ENCODE results near the gene SPOP.
A peak's percentile ranks its signal among the peaks of the same experiment; 100 is the strongest.
"Not testable (repeated sequence)": the region's sequence is repeated elsewhere in the genome, so short reads cannot be mapped to it uniquely, and the experiment has no call there.

Gene SPOP

DNA sequence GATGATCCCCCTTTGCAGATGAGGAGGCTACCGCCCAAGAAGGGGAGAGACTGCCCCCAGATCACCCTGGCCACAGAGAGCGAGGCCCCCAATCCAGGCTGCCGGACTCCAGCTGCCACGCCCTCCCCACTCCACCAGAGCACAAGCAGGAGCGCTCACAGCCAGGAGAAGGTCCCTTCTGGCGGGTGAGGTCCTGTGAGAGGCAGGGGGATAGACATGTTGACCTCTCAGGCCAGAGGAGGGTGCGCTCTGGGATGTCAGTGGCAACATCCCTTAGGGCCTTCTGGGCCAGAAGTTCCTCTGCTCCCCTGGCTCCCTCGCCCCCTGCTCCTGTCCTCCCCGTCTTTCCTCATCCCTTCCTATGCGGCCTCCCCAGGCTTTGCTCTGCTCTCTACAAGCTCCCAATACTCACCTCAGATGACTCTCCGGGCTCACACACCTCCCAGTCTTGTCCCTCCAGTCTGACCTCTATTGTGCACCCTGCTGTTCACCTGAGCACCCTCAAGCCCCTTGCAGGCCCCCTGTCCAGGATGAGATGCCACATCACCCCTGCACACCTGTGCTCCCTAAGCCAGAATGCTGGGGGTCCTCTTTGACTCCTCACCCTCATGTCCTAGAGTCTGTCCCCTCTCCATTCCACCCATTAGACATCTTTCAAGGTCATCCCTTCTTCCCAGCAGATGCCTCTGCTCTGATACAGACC, 107.2 kb downstream of the SPOP start:
- DNase-seq, result no peak

- not testable (repeated sequence) for DNase-seq
Observed at GRCh38 chr17:49568695-49569047, 109.2 kb downstream of the SPOP start.

GRCh38 chr17:49567871-49568694, 109.8 kb downstream of the SPOP start:
- peak; percentile 77 to 80 for DNase-seq

DNA sequence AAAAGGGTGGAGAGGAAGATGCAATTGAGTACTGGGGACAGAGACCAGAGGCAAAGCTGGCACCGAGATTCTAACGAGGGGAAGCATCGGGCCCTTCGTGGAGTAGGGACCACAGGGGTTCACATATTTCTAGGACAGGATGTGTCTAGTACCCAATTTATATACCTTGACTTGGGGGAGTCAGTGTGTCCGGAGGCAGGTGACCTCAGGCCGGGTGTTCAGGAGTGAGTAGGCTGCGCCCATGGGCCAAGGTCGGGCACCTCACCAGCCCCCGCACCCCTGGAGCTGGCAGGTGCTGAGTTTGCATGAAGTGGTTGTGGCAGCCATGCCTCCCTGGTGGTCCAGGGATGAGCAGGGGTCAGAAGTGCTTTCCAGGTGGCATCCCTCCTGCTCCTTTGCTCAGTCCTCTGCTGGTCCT, 110.8 kb downstream of the SPOP start:
- no peak for DNase-seq

DNA sequence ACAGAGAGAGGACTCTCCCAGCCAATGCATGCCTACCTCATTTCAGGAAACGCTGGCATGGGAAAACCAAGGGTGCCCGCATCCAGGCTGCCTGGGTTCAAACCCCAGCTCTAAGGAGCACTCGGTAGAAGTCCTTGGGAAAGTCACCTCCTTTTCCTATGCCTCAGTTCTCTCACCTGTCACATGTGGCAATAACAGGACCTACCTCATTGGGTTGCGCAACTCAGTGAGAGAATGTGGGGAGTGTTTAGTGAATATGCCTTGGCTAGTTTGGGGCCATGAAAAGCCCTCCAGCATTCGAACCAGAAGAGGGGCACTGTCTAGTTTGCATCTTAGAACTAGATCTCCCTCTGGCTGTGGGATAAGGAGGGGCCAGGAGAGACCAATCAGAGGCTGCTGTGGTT, 111.2 kb downstream of the SPOP start:
- no peak for DNase-seq

- no peak for DNase-seq
Observed at GRCh38 chr17:49565948-49566491, 111.9 kb downstream of the SPOP start.

- DNase-seq, result no peak
Observed at GRCh38 chr17:49564638-49565037, 113.3 kb downstream of the SPOP start.

DNA sequence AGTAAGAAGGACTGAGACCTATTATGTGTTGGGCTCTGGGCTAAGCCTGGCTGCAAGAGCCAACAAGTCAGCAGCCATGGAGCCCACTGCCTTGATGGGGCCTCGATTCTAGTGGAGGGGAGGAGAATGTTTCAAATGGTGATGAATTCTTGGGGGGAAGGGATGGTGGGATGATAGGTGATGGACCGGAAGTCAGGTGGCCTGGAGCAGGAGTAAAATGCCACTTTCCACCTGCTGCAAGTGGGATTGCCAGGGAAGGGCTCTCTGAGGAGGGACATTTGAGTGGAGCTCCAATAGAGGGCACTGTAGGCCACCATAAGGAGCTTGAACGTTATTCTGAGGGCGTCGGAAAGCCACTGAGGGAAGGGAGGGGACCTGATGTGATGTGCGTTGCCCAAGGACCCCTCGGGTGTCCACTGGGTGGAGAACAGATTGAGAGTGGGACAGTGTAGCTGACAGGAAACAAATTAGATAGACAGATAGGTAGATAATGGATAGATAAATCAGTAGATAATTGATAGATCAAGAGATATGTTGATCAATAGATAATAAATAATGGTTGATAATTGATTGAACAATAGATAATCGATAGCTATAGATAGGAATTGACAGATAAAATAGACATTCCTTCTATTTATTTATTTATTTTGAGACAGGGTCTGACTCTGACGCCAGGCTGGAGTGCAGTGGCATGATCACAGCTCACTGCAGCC, 120.4 kb downstream of the SPOP start:
- DNase-seq, result no peak

GRCh38 chr17:49556223-49556943, 121.5 kb downstream of the SPOP start:
- DNase-seq, result peak; percentile 74 to 75

- DNase-seq, result no peak
Observed at GRCh38 chr17:49555495-49556222, 122.2 kb downstream of the SPOP start.

DNA sequence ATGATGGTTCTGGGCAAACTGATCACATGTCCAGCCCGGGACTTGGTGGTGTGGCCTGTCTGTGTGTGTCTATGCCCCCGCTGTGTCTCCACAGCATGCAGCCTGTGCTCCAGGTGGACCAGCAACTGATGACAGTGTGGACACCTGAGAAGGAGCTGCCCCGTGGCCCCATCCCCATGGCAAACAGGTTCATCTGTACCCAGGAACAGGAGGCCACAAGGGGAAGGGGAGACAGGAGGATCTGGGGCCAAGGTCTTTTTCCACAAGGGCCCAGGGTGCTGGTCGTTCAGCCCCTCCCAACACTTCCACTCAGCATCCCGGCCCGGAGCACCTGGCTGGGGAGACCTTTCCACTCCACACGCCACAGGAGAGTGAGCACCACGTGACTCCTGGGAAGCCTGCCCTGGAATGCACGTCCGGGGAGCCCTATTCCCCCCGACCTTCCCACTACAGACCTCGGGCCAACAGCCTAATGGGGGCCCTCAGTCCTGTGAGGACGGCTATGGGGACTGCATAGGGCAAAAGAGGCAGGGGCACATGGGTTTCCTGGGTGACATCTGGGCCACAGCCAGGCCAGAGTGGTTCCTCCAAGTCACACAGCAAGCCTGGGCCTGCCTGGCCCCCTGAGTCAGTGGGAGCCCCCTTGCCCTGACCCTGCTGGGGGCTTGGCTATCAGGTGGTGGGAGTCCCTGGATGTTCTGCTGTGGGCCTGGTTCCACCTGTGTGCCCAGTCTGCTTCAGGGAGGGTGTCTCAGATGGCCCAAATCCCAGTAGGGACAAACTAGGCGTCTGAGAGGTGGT, 123.0 kb downstream of the SPOP start:
- no peak for DNase-seq

DNA sequence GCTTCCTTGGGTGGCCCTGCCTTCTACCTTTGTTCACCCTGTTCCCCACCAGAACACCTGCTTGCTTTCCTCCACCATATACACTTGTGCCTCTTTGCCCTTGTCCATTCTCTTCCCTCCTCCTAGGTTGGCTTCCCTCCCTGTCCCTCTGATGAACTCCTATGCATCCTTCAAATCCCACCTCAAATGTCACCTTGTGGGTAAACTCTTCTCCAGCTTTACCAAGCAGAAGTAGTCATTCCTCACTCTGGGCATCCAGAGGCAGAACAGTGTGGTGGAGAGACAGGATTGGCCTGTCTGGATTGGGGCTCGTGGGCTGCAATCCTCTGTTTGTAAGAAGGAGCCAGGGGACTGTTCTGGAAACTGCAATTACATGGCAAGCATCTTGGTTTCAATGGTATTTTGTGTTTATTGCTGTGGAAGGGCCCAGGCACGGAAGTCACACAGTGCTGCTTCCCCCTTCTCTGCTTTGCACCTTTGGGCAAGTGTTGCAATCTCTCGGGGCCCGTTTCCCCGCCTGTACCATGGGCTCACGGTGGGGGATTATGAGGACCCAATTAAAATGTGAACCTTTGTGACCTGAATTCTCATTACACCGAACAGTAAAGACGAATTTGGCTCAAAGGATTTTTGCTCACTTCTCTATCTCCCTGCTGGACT, 124.1 kb downstream of the SPOP start:
- no peak for DNase-seq

GRCh38 chr17:49552070-49552751, 125.7 kb downstream of the SPOP start:
- no peak for DNase-seq

GRCh38 chr17:49551221-49552069, 126.5 kb downstream of the SPOP start:
- DNase-seq, result no peak

- not testable (repeated sequence) for DNase-seq
Observed at GRCh38 chr17:49550764-49551163, 127.1 kb downstream of the SPOP start.

- no peak for DNase-seq
Observed at GRCh38 chr17:49549691-49550678, 127.9 kb downstream of the SPOP start.

DNA sequence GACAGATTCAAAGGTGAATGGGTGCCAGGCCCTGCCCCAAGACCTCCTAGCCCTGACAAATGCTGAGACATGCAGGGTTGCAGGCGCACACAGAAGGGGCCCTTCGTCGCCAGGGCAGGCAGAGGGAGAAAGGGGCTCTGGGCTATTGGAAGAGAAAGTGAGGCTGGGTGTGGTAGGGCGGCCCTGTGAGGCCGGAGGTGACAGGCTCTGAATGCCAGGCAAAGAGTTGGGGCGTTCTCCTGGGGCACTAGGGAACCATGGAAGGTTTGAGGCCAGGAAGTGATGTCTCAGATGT, 128.6 kb downstream of the SPOP start:
- no peak for DNase-seq

Data from activated CD4-positive, alpha-beta T cell treated with anti-CD3 and anti-CD28 coated beads, Interleukin-2, amount 50 U/mL, for 4 hours (primary cell).